Epithelial cell of esophagus (primary cell): Measurements from ENCODE around the gene HNRNPC.
"Not testable (repeated sequence)": the region's sequence is repeated elsewhere in the genome, so short reads cannot be mapped to it uniquely, and the experiment has no call there.

Experiments
- DNase-seq: peaks from one replicate; pipeline ENCODE4 v3.0.0; 2010; ENCODE audit warnings: low read depth
- H3K4me3 ChIP-seq: 2 replicates; pipeline ENCODE4 v1.5.1; 2011; ENCODE audit warnings: mild to moderate bottlenecking, low read length, control low read depth
- TF ChIP-seq, protein P1 (sequence below): IDR thresholded peaks from 2 replicates; pipeline ENCODE4 v1.5.1; 2011; ENCODE audit warnings: low read depth, mild to moderate bottlenecking, low read length, control low read depth, inconsistent platforms; ENCODE audit not compliant: insufficient read depth; ENCODE audit errors: missing control alignments

HNRNPC gene

DNA sequence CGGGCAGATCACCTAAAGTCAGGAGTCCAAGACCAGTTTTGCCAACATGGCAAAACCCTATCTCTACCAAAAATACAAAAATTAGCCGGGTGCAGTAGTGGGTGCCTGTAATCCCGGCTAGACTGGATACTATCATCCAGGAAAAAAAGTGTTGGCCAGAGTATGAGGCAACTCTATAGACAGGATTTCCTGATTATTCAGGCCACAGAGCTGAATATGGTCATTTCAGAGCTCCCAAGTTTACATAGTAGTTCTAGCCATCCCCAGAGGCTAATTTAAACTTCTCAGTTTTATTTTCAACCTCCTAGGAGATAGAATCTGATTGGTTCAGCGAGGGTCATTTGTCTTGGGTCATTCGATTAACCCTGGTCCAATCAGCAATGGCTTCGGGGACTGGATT is 17.9 kb upstream of the HNRNPC start:
- no peak overlapping the region for H3K4me3 ChIP-seq
- TF ChIP-seq, protein P1, sequence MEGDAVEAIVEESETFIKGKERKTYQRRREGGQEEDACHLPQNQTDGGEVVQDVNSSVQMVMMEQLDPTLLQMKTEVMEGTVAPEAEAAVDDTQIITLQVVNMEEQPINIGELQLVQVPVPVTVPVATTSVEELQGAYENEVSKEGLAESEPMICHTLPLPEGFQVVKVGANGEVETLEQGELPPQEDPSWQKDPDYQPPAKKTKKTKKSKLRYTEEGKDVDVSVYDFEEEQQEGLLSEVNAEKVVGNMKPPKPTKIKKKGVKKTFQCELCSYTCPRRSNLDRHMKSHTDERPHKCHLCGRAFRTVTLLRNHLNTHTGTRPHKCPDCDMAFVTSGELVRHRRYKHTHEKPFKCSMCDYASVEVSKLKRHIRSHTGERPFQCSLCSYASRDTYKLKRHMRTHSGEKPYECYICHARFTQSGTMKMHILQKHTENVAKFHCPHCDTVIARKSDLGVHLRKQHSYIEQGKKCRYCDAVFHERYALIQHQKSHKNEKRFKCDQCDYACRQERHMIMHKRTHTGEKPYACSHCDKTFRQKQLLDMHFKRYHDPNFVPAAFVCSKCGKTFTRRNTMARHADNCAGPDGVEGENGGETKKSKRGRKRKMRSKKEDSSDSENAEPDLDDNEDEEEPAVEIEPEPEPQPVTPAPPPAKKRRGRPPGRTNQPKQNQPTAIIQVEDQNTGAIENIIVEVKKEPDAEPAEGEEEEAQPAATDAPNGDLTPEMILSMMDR, result no peak
- DNase-seq, result no peak

DNA sequence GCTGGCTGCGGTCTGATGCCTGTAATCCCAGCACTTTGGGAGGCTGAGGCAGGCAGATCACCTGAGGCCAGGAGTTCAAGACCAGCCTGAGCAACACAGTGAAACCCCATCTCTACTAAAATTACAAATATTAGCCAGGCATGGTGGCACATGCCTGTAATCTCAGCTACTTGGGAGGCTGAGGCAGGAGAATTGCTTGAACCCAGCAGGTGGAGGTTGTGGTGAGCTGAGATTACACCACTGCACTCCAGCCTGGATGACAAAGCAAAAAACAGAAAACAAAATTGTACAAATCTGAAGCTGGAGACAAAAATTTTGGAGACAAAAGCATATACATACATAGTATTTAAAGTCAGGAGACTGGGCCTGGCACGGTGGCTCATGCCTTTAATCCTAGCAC is 17.3 kb upstream of the HNRNPC start:
- H3K4me3 ChIP-seq, DNase-seq: not testable (repeated sequence)

DNA sequence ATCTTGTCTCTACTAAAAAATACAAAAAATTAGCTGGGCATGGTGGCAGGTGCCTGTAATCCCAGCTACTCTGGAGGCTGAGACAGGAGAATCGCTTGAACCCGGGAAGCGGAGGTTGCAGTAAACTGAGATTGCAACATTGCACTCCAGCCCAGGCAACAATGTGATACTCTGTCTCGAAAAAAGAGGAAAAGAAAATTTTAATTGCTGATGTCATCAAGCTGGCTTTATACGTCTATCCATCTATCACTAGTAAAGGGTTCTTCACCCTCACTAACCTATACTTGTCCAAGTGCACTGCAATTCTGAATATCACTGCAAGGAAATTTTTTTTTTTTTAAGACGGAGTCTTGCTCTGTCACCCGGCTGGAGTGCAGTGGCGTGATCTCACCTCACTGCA is 12.7 kb upstream of the HNRNPC start:
- H3K4me3 ChIP-seq, DNase-seq: not testable (repeated sequence)

DNA sequence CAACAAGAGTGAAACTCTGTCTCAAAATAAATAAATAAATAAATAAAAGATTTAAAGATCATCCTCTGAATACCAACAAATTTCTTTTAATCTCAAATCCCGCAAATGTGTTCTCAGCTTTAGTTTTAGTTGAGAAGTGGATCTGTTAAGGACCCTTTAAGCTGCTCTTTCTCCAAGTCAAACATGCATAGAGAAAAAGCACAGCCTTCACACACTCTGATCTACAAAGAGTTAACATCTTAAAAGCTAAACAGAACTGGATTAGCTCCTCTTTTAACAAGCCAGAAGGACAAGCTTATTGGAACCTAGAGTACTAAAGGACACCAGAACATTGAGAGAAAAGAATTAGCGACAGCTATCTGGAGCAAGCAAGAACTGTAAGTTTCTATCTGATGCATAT is 10.5 kb upstream of the HNRNPC start, which contains the start of gene RPGRIP1:
Gene RPGRIP1, plus strand, starts transcription at position 301 of the 400 bp plus-strand sequence. CDS start 7,894 bp downstream, outside the sequence.
- no peak within 1 kb of the TSS for H3K4me3 ChIP-seq
- no peak for DNase-seq
- TF ChIP-seq, protein P1, result no peak

DNA sequence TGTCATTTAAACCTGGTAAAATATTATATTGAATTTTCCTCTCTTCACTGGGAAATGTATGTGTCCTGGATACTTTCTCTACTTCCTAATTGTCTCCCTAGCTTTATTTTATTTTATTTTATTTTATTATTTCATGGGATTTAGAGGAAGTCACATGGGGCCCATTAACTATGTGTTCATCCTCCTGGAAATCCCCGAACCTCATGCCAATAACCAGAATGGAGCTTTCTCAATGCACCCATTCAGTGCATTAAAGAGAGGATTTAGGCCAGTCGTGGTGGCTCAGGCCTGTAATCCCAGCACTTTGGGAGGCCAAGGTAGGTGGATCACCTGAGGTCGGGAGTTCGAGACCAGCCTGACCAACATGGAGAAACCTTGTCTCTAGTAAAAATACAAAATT is 9.4 kb upstream of the HNRNPC start:
- TF ChIP-seq, protein P1, result no peak
- no peak overlapping the region for H3K4me3 ChIP-seq
- DNase-seq, result no peak

DNA sequence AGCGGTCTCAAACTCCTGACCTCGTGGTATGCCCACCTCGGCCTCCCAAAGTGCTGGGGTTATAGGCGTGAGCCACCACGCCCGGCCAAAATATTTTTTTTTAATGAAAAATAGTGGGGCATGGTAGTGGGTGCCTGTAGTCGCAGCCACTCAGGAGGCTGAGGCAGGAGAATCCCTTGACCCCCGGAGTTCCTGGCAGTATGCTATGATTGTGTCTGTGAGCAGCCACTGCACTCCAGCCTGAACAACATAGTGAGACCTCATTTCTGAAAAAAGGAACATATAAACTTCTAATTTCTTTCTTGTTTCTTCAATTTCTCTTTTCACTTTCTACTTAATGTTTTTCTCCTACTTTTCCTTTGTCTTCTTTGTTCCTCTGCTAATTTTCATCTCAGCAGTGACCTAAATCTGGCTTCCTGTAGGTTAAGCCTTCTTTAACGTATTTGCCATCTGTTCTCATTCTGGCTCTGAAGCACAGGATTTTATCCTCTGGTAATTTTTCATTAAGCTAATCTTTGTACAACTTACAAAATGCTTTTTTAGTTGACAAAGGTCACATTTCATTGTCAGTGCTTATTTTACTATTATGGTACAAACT is 6.1 kb upstream of the HNRNPC start:
- H3K4me3 ChIP-seq, result no peak overlapping the region
- TF ChIP-seq, protein P1, result no peak
- no peak for DNase-seq

DNA sequence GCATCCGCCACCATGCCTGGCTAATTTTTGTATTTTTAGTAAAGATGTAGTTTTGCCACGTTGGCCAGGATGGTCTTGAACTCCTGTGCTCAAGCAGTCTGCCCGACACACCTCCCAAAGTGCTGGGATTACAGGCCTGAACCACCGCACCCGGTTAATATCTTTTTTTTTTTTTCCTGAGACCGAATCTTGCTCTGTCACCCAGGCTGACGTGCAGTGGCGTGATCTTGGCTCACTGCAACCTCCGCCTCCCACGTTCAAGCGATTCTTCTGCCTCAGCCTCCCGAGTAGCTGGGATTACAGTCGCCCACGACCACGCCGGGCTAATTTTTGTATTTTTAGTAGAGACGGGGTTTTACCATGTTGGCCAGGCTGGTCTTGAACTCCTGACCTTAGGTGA is 3.4 kb upstream of the HNRNPC start:
- not testable (repeated sequence) for DNase-seq, H3K4me3 ChIP-seq

DNA sequence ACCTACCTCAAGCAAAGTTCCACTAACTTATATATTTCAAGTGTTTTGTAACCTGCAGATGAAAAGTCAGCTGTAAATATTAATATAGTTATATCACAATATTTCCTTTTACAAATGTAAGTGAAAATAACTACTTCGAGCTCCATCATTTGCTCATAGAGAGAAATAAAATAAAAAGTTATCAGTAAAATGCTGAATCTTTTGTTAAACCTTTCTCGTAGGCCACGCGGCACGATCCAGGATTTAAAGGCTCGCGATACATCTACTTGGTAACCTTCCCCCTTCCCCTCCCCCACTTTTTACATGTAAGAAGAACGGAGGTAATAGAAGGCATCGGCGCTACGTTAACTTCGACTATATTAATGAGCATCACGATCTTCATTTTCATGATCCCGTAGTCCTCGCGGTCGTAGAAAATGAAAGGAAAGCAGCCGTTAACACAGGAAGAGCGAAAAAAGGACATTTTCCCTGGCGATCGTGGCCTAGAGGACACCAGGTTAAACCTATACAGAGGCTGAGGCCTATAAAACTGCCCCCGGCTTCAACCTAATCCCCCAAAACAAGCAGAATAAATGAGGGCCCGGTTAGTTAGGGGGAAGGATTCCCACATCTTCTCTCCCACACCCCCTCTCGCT is 508 bp downstream of the HNRNPC start:
- TF ChIP-seq, protein P1, result no peak
- peak; percentile 72 for DNase-seq
- peak overlapping the region; percentile 76 for H3K4me3 ChIP-seq
